ENCODE results near the gene OR13J1. TPM values are rescaled to one million over a fixed set of nuclear protein-coding genes. Genes with fewer than 3 reads are reported as not detected.

Gene OR13J1
- total RNA-seq, 1 donor from 2014 or later: not detected

Other genes with a start within 250 kb of the OR13J1 start
- not detected for gene SIT1, start 219.5 kb downstream of the OR13J1 start, total RNA-seq
- 10,677 TPM for gene RMRP, start 212.4 kb downstream of the OR13J1 start, total RNA-seq
- 47.7 TPM for gene CCDC107, start 212.1 kb downstream of the OR13J1 start, total RNA-seq
- gene ARHGEF39, start 205.2 kb downstream of the OR13J1 start, total RNA-seq: 0.48 TPM
- 0.48 TPM for gene CA9, start 196.5 kb downstream of the OR13J1 start, total RNA-seq
- 690 TPM for gene TPM2, start 180.5 kb downstream of the OR13J1 start, total RNA-seq
- 291 TPM for gene TLN1, start 138.2 kb downstream of the OR13J1 start, total RNA-seq
- 25.0 TPM for gene CREB3, start 137.7 kb downstream of the OR13J1 start, total RNA-seq
- gene GBA2, start 121.2 kb downstream of the OR13J1 start, total RNA-seq: 98.6 TPM
- 40.0 TPM for gene RGP1, start 121.1 kb downstream of the OR13J1 start, total RNA-seq
- gene MSMP, start 116.1 kb downstream of the OR13J1 start, total RNA-seq: not detected
- 20.4 TPM for gene NPR2, start 78.8 kb downstream of the OR13J1 start, total RNA-seq
- 3.5 TPM for gene SPAG8, start 58.1 kb downstream of the OR13J1 start, total RNA-seq
- gene HINT2, start 55.4 kb downstream of the OR13J1 start, total RNA-seq: 57.6 TPM
- gene FAM221B, start 41.7 kb downstream of the OR13J1 start, total RNA-seq: not detected
- 22.0 TPM for gene TMEM8B, start 41.2 kb downstream of the OR13J1 start, total RNA-seq
- 1.5 TPM for gene HRCT1, start 35.8 kb upstream of the OR13J1 start, total RNA-seq
- gene SPAAR, start 39.1 kb upstream of the OR13J1 start, total RNA-seq: 4.0 TPM
- gene OR2S2, start 87.8 kb upstream of the OR13J1 start, total RNA-seq: not detected
- gene RECK, start 166.5 kb upstream of the OR13J1 start, total RNA-seq: 5.8 TPM